Measurements from ENCODE around the gene GALR3. TPM values are rescaled to one million over a fixed set of nuclear protein-coding genes. Genes with fewer than 3 reads are reported as not detected.

The GALR3 gene
- total and polyA plus RNA-seq, 2 of the 4 experiments (the other 2 are of a cell fraction) = not detected

DNA sequence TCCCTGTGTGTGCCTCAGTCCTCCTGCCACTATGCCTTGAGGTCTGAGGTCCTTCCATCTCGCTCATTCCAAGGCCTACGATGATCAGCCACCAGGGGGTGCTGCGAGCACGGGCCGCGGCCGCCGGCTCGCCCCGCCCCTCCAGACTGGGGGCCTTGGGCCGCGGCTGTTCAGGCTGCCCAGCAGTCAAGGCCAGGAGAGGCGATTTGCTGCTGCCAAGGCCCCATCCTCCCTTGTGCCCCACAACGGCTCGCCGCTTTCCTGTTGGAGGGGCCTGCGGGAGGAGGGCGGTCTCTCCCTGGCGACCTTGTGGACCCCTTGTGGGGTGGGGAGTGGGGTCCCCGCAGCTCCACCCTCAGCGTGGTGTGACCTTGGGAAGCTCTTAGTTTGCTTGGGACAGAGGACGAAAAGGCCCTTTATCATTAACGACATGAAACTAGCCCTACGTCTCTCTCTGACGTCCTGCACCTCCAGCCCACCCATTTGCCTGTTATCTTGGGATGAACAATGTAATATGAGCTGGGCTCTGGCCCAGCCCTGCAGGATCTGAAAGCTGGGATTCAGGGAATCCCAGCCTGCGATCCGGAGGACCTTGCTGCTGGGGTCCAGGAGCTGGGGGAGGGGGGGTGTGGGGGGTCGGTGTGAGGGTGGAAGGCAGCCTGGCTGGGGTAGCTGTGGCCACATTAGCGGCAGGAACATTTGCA is 5.3 kb upstream of the GALR3 start:
- WGBS, 2 experiments (ENCODE audit: extremely low coverage in 2 of 2, insufficient read length in 1 of 2) = 0% methylated on average over 7 of the region's 29 CpGs; no CpG with 5 or more reads in 1 of the 2 experiments
- Histone ChIP-seq H3K4ac (ENCODE audit: low read depth, low read length) (peak overlapping the region; percentile 49), H3K9ac (ENCODE audit: low read depth, low read length) (peak overlapping the region; percentile 27; the same call in 1 of the 2 replicates), H3K36me3 (ENCODE audit: control insufficient read depth, insufficient read depth, low read length) (peaks cover 7% of the 10 kb centered on the region; the same call in 1 of the 2 replicates), H2BK20ac (ENCODE audit: low read depth, low read length) (no peak overlapping the region), H3K18ac (ENCODE audit: low read depth, low read length) (no peak overlapping the region; the same call in 1 of the 2 replicates), H3K9me1 (ENCODE audit: insufficient read depth, low read length) (no peaks in the 10 kb centered on the region), H3K4me2 (ENCODE audit: low read depth, low read length) (peak overlapping the region; percentile 51), H3K27me3 (ENCODE audit: control insufficient read depth, insufficient read depth, low read length) (peaks cover 12% of the 10 kb centered on the region), H2AFZ (replicated peaks; ENCODE audit: low read length, poor library complexity) (peak overlapping the region; percentile 97), H3K27ac (ENCODE audit: insufficient read depth, low read length) (peak overlapping the region; percentile 23), H3K14ac (replicated peaks; ENCODE audit: low read depth, low read length) (peak overlapping the region; percentile 5; the same call in 1 of the 2 replicates), H4K20me1 (ENCODE audit: insufficient read depth, low read length) (no peaks in the 10 kb centered on the region), H4K8ac (ENCODE audit: low read depth in 2 of 2, low read length in 2 of 2) (peak overlapping the region; percentile 13 to 75; a peak in 2 of 4 replicates), H2AK9ac (replicated peaks; ENCODE audit: low read depth, low read length, poor library complexity) (peak overlapping the region; percentile 83), H3K23ac (ENCODE audit: low read depth, low read length) (0 out of 2 replicates have a peak overlapping the region, but pooled peaks have one; percentile 21), H3K56ac (ENCODE audit: extremely low read depth, insufficient read depth, low read length) (no peak overlapping the region), H2BK15ac (ENCODE audit: low read depth, low read length) (no peak overlapping the region; the same call in 2 of the 3 replicates), H2AK5ac (ENCODE audit: low read depth, low read length) (peak overlapping the region; percentile 15; the same call in 1 of the 2 replicates), H3K9me3 (ENCODE audit: control insufficient read depth, insufficient read depth, low read length) (no peaks in the 10 kb centered on the region), H2BK120ac (ENCODE audit: low read depth, low read length) (0 out of 2 replicates have a peak overlapping the region, but pooled peaks have one; percentile 25), H3K79me1 (ENCODE audit: low read depth in 1 of 2, low read length in 2 of 2) (no peaks in the 10 kb centered on the region), H3K4me3 (ENCODE audit: insufficient read depth, low read depth, low read length) (peak overlapping the region; percentile 21), H4K91ac (ENCODE audit: insufficient read depth, low read depth, low read length) (0 out of 2 replicates have a peak overlapping the region, but pooled peaks have one; percentile 6), H2BK5ac (ENCODE audit: low read depth, low read length, poor library complexity, severe bottlenecking) (no peak overlapping the region), H4K5ac (ENCODE audit: low read depth, low read length) (peak overlapping the region; percentile 4; the same call in 1 of the 2 replicates), H3K4me1 (ENCODE audit: control insufficient read depth, insufficient read depth, low read length) (peaks cover 10% of the 10 kb centered on the region)
- ATAC-seq (ENCODE audit: low read depth) = peak; percentile 97
- in situ Hi-C loops (cut with MboI; ENCODE audit: low sequenced_read_pairs) = loop anchor here (5.0 kb wide), 1 partner anchor 49 kb away; no protein-coding TSS in a partner anchor
- no TSS peak for BruUV-seq (replicated peaks)
- CTCF ChIA-PET = interaction anchor here (0.6 to 3.7 kb wide), 8 partner anchors 10 to 226 kb away, joined by 3 to 21 read pairs (median 4); partner anchors contain the start of genes ANKRD54, GCAT and MICALL1
- POLR2A ChIA-PET (ENCODE audit: unreplicated experiment) = no interaction called here
- dilution Hi-C loops (cut with HindIII; ENCODE audit: low sequenced_read_pairs, unreplicated experiment) = no loop called here
- intact Hi-C loops (cut with micrococcal nuclease) = loop anchor here (1.0 to 5.0 kb wide), 3 partner anchors 45 to 147 kb away; no protein-coding TSS in a partner anchor
- peak; percentile 68 for DNase-seq
- no peak for TF ChIP-seq FOS (IDR thresholded peaks at IDR 0.05; ENCODE audit: low read depth, low read length)
- TF ChIP-seq CEBPB (IDR thresholded peaks at IDR 0.05; ENCODE audit: low read depth, low read length) = no peak
- peak; percentile 76 for TF ChIP-seq SMC3 (IDR thresholded peaks at IDR 0.05; ENCODE audit: low read depth, low read length)
- no peak for TF ChIP-seq CHD1 (IDR thresholded peaks at IDR 0.05; ENCODE audit: low read depth, low read length)
- no peak for TF ChIP-seq RFX5 (IDR thresholded peaks at IDR 0.05; ENCODE audit: low read depth, low read length)
- no peak for TF ChIP-seq ELK1 (IDR thresholded peaks at IDR 0.05; ENCODE audit: borderline replicate concordance, low read depth, low read length)
- peak; percentile 42; the same call in 1 of the 2 replicates for TF ChIP-seq POLR2A (IDR thresholded peaks at IDR 0.05; ENCODE audit: low read depth, low read length)
- TF ChIP-seq BHLHE40 (IDR thresholded peaks at IDR 0.05; ENCODE audit: low read depth, low read length) = peak; percentile 44; the same call in 1 of the 2 replicates
- 0 out of 2 replicates have a peak, but pooled peaks have one; percentile 2 for TF ChIP-seq MXI1 (IDR thresholded peaks at IDR 0.05; ENCODE audit: borderline replicate concordance, low read depth, low read length)
- peak; percentile 94 for TF ChIP-seq RAD21 (IDR thresholded peaks at IDR 0.05; ENCODE audit: low read length)
- TF ChIP-seq CTCF (conservative IDR thresholded peaks at IDR 0.05; ENCODE audit: low read depth, low read length) = peak; percentile 98
- no peak for TF ChIP-seq RCOR1 (IDR thresholded peaks at IDR 0.05; ENCODE audit: insufficient replicate concordance, low read length)
- TF ChIP-seq MAFK (IDR thresholded peaks at IDR 0.05; ENCODE audit: low read depth, low read length) = no peak
- TF ChIP-seq MAZ (IDR thresholded peaks at IDR 0.05; ENCODE audit: borderline replicate concordance, low read depth, low read length) = peak; percentile 97
- no peak for TF ChIP-seq NFE2L2 (IDR thresholded peaks at IDR 0.05; ENCODE audit: low read depth, low read length)

All from IMR-90 (cell line).